H1 (cell line): ENCODE measurements around the gene MGMT. TPM values are rescaled to one million over a fixed set of nuclear protein-coding genes. Genes with fewer than 3 reads are reported as not detected.

Experiments used
- BRCA1 ChIP-seq: IDR thresholded peaks from 2 replicates; pipeline ENCODE4 v1.6.1; 2012; ENCODE audit warnings: low read depth, low read length, improper control_type of control experiment
- polyA plus RNA-seq, 7 experiments: library from polyadenylated mRNA; depleted of rRNA in 3 of 7; stranded (reverse) in 5 of 7; unstranded in 2 of 7; fragments of >200 nt in 5 of 7; fragments of 200-250 nt in 2 of 7; gene quantifications; 1 replicate in 5 of 7; 2 replicates in 1 of 7; 4 replicates in 1 of 7; pipeline versions ENCODE4 v1.2.1 to v1.2.3, GENCODE V29; 2011 to 2013; ENCODE audit warnings: missing spikeins in 2 of 7, mixed read lengths in 2 of 7
- total RNA-seq: library from RNA; stranded (reverse); fragmentation: NEBNext Ultra II Directional; extraction: Animal tissue kit (Norgen Biotek cat#: 25700); gene quantifications from 2 replicates; pipeline ENCODE4 v1.2.1, GENCODE V29; 2021
- TF ChIP-seq, protein P1 (sequence below): fragments of 300-600 bp; sonication (generic); IDR thresholded peaks from 2 replicates; pipeline ENCODE4 v1.7.1; 2012; ENCODE audit warnings: low read length, moderate library complexity, mild to moderate bottlenecking, inconsistent platforms; ENCODE audit not compliant: insufficient replicate concordance

The MGMT gene
- total and polyA plus RNA-seq, 2 of the 8 experiments (the other 6 are each of a cell fraction or from before 2014, with no cell fraction given): 9.9 to 10.7 TPM

GRCh38 chr10:129683519-129683918 lies 216.5 kb downstream of the MGMT start (continued):
- TF ChIP-seq, protein P1, sequence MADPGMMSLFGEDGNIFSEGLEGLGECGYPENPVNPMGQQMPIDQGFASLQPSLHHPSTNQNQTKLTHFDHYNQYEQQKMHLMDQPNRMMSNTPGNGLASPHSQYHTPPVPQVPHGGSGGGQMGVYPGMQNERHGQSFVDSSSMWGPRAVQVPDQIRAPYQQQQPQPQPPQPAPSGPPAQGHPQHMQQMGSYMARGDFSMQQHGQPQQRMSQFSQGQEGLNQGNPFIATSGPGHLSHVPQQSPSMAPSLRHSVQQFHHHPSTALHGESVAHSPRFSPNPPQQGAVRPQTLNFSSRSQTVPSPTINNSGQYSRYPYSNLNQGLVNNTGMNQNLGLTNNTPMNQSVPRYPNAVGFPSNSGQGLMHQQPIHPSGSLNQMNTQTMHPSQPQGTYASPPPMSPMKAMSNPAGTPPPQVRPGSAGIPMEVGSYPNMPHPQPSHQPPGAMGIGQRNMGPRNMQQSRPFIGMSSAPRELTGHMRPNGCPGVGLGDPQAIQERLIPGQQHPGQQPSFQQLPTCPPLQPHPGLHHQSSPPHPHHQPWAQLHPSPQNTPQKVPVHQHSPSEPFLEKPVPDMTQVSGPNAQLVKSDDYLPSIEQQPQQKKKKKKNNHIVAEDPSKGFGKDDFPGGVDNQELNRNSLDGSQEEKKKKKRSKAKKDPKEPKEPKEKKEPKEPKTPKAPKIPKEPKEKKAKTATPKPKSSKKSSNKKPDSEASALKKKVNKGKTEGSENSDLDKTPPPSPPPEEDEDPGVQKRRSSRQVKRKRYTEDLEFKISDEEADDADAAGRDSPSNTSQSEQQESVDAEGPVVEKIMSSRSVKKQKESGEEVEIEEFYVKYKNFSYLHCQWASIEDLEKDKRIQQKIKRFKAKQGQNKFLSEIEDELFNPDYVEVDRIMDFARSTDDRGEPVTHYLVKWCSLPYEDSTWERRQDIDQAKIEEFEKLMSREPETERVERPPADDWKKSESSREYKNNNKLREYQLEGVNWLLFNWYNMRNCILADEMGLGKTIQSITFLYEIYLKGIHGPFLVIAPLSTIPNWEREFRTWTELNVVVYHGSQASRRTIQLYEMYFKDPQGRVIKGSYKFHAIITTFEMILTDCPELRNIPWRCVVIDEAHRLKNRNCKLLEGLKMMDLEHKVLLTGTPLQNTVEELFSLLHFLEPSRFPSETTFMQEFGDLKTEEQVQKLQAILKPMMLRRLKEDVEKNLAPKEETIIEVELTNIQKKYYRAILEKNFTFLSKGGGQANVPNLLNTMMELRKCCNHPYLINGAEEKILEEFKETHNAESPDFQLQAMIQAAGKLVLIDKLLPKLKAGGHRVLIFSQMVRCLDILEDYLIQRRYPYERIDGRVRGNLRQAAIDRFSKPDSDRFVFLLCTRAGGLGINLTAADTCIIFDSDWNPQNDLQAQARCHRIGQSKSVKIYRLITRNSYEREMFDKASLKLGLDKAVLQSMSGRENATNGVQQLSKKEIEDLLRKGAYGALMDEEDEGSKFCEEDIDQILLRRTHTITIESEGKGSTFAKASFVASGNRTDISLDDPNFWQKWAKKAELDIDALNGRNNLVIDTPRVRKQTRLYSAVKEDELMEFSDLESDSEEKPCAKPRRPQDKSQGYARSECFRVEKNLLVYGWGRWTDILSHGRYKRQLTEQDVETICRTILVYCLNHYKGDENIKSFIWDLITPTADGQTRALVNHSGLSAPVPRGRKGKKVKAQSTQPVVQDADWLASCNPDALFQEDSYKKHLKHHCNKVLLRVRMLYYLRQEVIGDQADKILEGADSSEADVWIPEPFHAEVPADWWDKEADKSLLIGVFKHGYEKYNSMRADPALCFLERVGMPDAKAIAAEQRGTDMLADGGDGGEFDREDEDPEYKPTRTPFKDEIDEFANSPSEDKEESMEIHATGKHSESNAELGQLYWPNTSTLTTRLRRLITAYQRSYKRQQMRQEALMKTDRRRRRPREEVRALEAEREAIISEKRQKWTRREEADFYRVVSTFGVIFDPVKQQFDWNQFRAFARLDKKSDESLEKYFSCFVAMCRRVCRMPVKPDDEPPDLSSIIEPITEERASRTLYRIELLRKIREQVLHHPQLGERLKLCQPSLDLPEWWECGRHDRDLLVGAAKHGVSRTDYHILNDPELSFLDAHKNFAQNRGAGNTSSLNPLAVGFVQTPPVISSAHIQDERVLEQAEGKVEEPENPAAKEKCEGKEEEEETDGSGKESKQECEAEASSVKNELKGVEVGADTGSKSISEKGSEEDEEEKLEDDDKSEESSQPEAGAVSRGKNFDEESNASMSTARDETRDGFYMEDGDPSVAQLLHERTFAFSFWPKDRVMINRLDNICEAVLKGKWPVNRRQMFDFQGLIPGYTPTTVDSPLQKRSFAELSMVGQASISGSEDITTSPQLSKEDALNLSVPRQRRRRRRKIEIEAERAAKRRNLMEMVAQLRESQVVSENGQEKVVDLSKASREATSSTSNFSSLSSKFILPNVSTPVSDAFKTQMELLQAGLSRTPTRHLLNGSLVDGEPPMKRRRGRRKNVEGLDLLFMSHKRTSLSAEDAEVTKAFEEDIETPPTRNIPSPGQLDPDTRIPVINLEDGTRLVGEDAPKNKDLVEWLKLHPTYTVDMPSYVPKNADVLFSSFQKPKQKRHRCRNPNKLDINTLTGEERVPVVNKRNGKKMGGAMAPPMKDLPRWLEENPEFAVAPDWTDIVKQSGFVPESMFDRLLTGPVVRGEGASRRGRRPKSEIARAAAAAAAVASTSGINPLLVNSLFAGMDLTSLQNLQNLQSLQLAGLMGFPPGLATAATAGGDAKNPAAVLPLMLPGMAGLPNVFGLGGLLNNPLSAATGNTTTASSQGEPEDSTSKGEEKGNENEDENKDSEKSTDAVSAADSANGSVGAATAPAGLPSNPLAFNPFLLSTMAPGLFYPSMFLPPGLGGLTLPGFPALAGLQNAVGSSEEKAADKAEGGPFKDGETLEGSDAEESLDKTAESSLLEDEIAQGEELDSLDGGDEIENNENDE: no peak
- no peak for TF ChIP-seq BRCA1
